Endothelial cell (in vitro differentiated cells): ENCODE data around the gene MEA1. TPM values are rescaled to one million over a fixed set of nuclear protein-coding genes. Genes with fewer than 3 reads are reported as not detected.

Experiments used
- DNase-seq: peaks from one replicate; pipeline ENCODE4 v3.0.0; 2021; ENCODE audit warnings: low spot score
- H3K27ac Mint-ChIP-seq: one replicate; pipeline ENCODE4 v1.8.0; 2021; ENCODE audit warnings: mixed read lengths, inconsistent platforms; ENCODE audit not compliant: unreplicated experiment
- H3K27me3 Mint-ChIP-seq: one replicate; pipeline ENCODE4 v1.8.0; 2021; ENCODE audit warnings: mild to moderate bottlenecking, moderate library complexity, mixed read lengths, inconsistent platforms; ENCODE audit not compliant: unreplicated experiment
- H3K36me3 Mint-ChIP-seq: one replicate; pipeline ENCODE4 v1.8.0; 2021; ENCODE audit warnings: mild to moderate bottlenecking, low read depth, mixed read lengths, inconsistent platforms; ENCODE audit not compliant: unreplicated experiment
- H3K4me1 Mint-ChIP-seq: one replicate; pipeline ENCODE4 v1.8.0; 2021; ENCODE audit warnings: mild to moderate bottlenecking, mixed read lengths, inconsistent platforms; ENCODE audit not compliant: unreplicated experiment
- H3K4me3 Mint-ChIP-seq: one replicate; pipeline ENCODE4 v1.8.0; 2021; ENCODE audit warnings: mild to moderate bottlenecking, mixed read lengths, inconsistent platforms; ENCODE audit not compliant: unreplicated experiment
- H3K9me3 Mint-ChIP-seq: one replicate; pipeline ENCODE4 v1.8.0; 2021; ENCODE audit warnings: mixed read lengths, inconsistent platforms; ENCODE audit not compliant: unreplicated experiment
- CTCF ChIP-seq: fragments of 200-600 bp; sonication (generic); IDR thresholded peaks from one replicate; pipeline ENCODE4 v1.5.0; 2021; ENCODE audit warnings: antibody characterized with exemption; ENCODE audit not compliant: unreplicated experiment
- total RNA-seq: library from RNA; stranded (reverse); fragmentation: NEBNext Ultra II Directional; extraction: Animal tissue kit (Norgen Biotek cat#: 25700); gene quantifications from one replicate; pipeline ENCODE4 v1.2.1, GENCODE V29; 2021; ENCODE audit not compliant: unreplicated experiment

Gene MEA1
- total RNA-seq, 1 donor from 2014 or later: 61.0 TPM

DNA sequence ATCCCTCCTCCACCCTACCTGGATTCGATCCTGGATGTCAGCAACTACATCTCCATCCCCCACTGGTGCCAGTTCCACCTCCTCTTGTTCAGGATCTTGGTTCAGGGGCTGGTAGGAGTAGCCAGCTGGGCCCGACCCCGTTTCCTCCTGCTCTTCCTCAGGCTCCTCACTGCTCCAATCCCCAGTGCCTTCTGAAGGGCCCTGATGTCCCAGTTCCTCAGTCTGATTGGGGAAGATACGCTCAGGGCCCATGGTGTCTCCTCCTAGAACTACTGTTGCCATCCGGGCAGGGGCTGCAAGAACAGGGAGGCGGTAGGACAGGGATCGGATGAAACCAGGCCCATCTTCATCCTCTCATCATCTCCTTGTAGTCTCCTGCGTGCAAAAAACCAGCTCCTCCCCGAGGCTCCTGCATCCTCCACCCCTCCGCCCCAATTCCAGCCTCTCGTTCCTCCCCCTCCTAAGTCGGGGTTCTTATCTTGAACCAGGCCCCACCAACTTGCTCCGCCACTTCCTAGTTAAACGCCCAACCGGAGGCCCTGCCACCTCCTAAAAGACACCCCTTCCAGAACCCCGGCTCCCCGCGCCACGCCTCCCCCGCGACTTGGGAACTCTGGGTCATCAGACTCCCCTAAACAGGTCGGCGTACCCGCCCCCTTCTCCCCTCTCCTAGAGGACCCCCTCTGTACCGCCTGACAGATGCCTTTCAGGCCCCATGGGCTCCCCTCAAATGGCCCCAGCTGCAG is 476 bp downstream of the MEA1 start:
- H3K27ac Mint-ChIP-seq: peak overlapping the region; percentile 72
- no peak for DNase-seq
- peaks cover 45% of the 10 kb centered on the region for H3K36me3 Mint-ChIP-seq
- peaks cover 14% of the 10 kb centered on the region for H3K27me3 Mint-ChIP-seq
- peaks cover 64% of the 10 kb centered on the region for H3K4me1 Mint-ChIP-seq
- no peak for TF ChIP-seq CTCF
- H3K4me3 Mint-ChIP-seq: peak overlapping the region; percentile 94
- H3K9me3 Mint-ChIP-seq: no peaks in the 10 kb centered on the region

- H3K4me3 Mint-ChIP-seq: peak overlapping the region; percentile 94
- no peaks in the 10 kb centered on the region for H3K9me3 Mint-ChIP-seq
- peaks cover 9% of the 10 kb centered on the region for H3K27me3 Mint-ChIP-seq
- H3K27ac Mint-ChIP-seq: peak overlapping the region; percentile 46
- DNase-seq: no peak
- H3K36me3 Mint-ChIP-seq: peaks cover 50% of the 10 kb centered on the region
- TF ChIP-seq CTCF: no peak
- peaks cover 55% of the 10 kb centered on the region for H3K4me1 Mint-ChIP-seq
Observed at GRCh38 chr6:43012364-43012763, 1.4 kb downstream of the MEA1 start.

GRCh38 chr6:43011207-43011606 is 2.5 kb downstream of the MEA1 start:
- Mint-ChIP-seq H3K9me3 (no peaks in the 10 kb centered on the region), H3K4me3 (peak overlapping the region; percentile 27), H3K4me1 (peaks cover 44% of the 10 kb centered on the region), H3K27me3 (peaks cover 9% of the 10 kb centered on the region), H3K27ac (no peak overlapping the region), H3K36me3 (peaks cover 53% of the 10 kb centered on the region)
- TF ChIP-seq CTCF: no peak
- no peak for DNase-seq

- Mint-ChIP-seq H3K9me3 (no peaks in the 10 kb centered on the region), H3K4me3 (peak overlapping the region; percentile 42), H3K4me1 (peaks cover 26% of the 10 kb centered on the region), H3K27me3 (peaks cover 7% of the 10 kb centered on the region), H3K36me3 (peaks cover 48% of the 10 kb centered on the region), H3K27ac (no peak overlapping the region)
- DNase-seq: peak; percentile 31
- TF ChIP-seq CTCF: no peak
Observed at GRCh38 chr6:43009124-43009523, 4.6 kb downstream of the MEA1 start.

DNA sequence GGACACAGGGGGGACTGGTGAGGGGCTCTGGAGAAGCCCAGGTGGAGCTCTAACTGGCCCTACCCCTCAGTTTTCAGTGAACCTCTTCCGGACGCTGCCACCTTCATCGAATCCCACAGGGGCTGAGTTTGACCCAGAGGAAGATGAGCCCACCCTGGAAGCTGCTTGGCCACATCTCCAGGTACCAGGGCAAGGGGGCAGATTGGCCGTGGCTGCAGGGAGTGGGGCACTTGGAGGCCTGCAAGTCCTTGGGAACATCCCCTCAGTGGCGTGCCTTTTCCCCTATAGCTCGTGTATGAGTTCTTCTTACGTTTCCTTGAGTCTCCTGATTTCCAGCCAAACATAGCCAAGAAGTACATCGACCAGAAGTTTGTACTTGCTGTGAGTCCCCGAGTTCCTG is 6.6 kb downstream of the MEA1 start:
- Mint-ChIP-seq H3K9me3 (no peaks in the 10 kb centered on the region), H3K4me3 (peak overlapping the region; percentile 47), H3K27me3 (peaks cover 1% of the 10 kb centered on the region), H3K4me1 (peaks cover 12% of the 10 kb centered on the region), H3K27ac (no peak overlapping the region), H3K36me3 (peaks cover 36% of the 10 kb centered on the region)
- TF ChIP-seq CTCF: no peak
- DNase-seq: no peak
